Kidney (tissue), 14 donors: Measurements from ENCODE around the gene CCL5. TPM values are rescaled to one million over a fixed set of nuclear protein-coding genes. Genes with fewer than 3 reads are reported as not detected.

ENCODE experiments used
- DNase-seq, 5 donors: peaks; one replicate each; pipeline ENCODE4 v3.0.0-alpha.2; 2013 to 2020
- FAIRE-seq: peaks from 2 replicates; lab custom pipeline; 2012; peaks lifted over from hg19 to GRCh38; lab: Jason Lieb, UNC
- H3K27ac ChIP-seq, 2 donors: one replicate each; pipeline ENCODE4 v1.7.0; 2013; ENCODE audit warnings: low read depth in 2 of 2, low read length in 2 of 2, inconsistent platforms in 1 of 2
- H3K27me3 ChIP-seq: one replicate; pipeline ENCODE4 v1.7.1; 2013; ENCODE audit warnings: low read length, inconsistent platforms; ENCODE audit not compliant: control insufficient read depth, insufficient read depth
- H3K36me3 ChIP-seq, 3 donors: one replicate each; pipeline versions ENCODE4 v1.7.0 to v1.7.1; 2013; ENCODE audit warnings: low read length in 3 of 3, control low read depth in 1 of 3, inconsistent platforms in 1 of 3; ENCODE audit not compliant: insufficient read depth in 3 of 3, control insufficient read depth in 2 of 3
- H3K4me1 ChIP-seq, 3 donors: one replicate each; pipeline versions ENCODE4 v1.7.0 to v1.7.1; 2013; ENCODE audit warnings: low read length in 3 of 3, inconsistent platforms in 1 of 3, low read depth in 1 of 3; ENCODE audit not compliant: control insufficient read depth in 2 of 3, insufficient read depth in 2 of 3
- H3K4me3 ChIP-seq, 3 donors: one replicate each; pipeline versions ENCODE4 v1.7.0 to v1.8.1; 2013; ENCODE audit warnings: low read length in 3 of 3, control low read depth in 1 of 3, inconsistent platforms in 1 of 3
- H3K9ac ChIP-seq, 3 donors: one replicate each; pipeline versions ENCODE4 v1.7.0 to v1.7.1; 2013; ENCODE audit warnings: low read length in 3 of 3, control low read depth in 1 of 3, inconsistent platforms in 1 of 3
- H3K9me3 ChIP-seq, 3 donors: one replicate each; pipeline versions ENCODE4 v1.7.0 to v1.7.1; 2013; ENCODE audit warnings: low read length in 3 of 3, control low read depth in 1 of 3, inconsistent platforms in 1 of 3; ENCODE audit not compliant: control insufficient read depth in 2 of 3, insufficient read depth in 1 of 3
- CTCF ChIP-seq: IDR thresholded peaks from 3 replicates; pipeline ENCODE4 v1.5.1; 2012; ENCODE audit warnings: mild to moderate bottlenecking, moderate library complexity, borderline replicate concordance; ENCODE audit not compliant: insufficient read depth; ENCODE audit errors: extremely low read depth
- intact Hi-C: fragments of 100-400 bp; cut with DNase I; formaldehyde crosslinking; loops from one replicate; pipeline ENCODE4 v1.11.1; 2022
- polyA plus RNA-seq: library from polyadenylated mRNA; stranded (reverse); fragments of 350-450 nt; fragmentation: Illumina TruSeq; extraction: RNeasy Lipid Tissue Mini Kit (QIAGEN cat#74804); gene quantifications from one replicate; pipeline ENCODE4 v1.2.3, GENCODE V29; 2014; ENCODE audit warnings: low read depth, low replicate concordance; ENCODE audit not compliant: insufficient read depth
- total RNA-seq: library from RNA; stranded (reverse); fragmentation: NEBNext Ultra II Directional; extraction: Animal tissue kit (Norgen Biotek cat#: 25700); gene quantifications from one replicate; pipeline ENCODE4 v1.2.1, GENCODE V29; 2021
- donor health status: control.
- donor health status: control.
- donor health status: control.
- donor health status: control.
- donor health status: control.
- donor health status: DM: yes; HTN: yes; CAD: no.
- donor health status: Normal renal cell carcinoma (clear cell type).

Gene CCL5
- total and polyA plus RNA-seq, 2 donors from 2014 or later, result 4.2 to 10.3 TPM

GRCh38 chr17:35865412-35866340, 14.5 kb downstream of the CCL5 start:
- no peak for FAIRE-seq

GRCh38 chr17:35864853-35865252, 15.3 kb downstream of the CCL5 start:
- intact Hi-C loops, result no loop called here
- no peak for FAIRE-seq
- Histone ChIP-seq H3K27ac (no peak overlapping the region), H3K27me3 (no peaks in the 10 kb centered on the region), H3K4me3 (no peak overlapping the region), H3K4me1 (no peaks in the 10 kb centered on the region), H3K36me3 (peaks cover 0 to 3% (median 0%) of the 10 kb centered on the region in 3 donors), H3K9me3 (no peaks in the 10 kb centered on the region), H3K9ac (no peak overlapping the region)
- no peak for DNase-seq
- no peak for TF ChIP-seq CTCF

More at GRCh38 chr17:35865412-35866340, 14.5 kb downstream of the CCL5 start:
- Histone ChIP-seq H3K27me3 (no peaks in the 10 kb centered on the region), H3K27ac (no peak overlapping the region), H3K9ac (no peak overlapping the region), H3K4me3 (no peak overlapping the region), H3K4me1 (no peaks in the 10 kb centered on the region), H3K36me3 (peaks cover 0 to 3% (median 0%) of the 10 kb centered on the region in 3 donors), H3K9me3 (no peaks in the 10 kb centered on the region)
- no peak for TF ChIP-seq CTCF
- DNase-seq, result no peak
- intact Hi-C loops, result no loop called here

GRCh38 chr17:35856603-35857002, 23.6 kb downstream of the CCL5 start:
- FAIRE-seq (no peak), DNase-seq (no peak)
- no peak overlapping the region for H3K9ac ChIP-seq
- intact Hi-C loops, result no loop called here
- no peaks in the 10 kb centered on the region for H3K9me3 ChIP-seq
- H3K27ac ChIP-seq, result no peak overlapping the region
- TF ChIP-seq CTCF, result no peak
- no peaks in the 10 kb centered on the region for H3K27me3 ChIP-seq
- H3K36me3 ChIP-seq, result no peaks in the 10 kb centered on the region
- no peak overlapping the region for H3K4me3 ChIP-seq
- no peaks in the 10 kb centered on the region for H3K4me1 ChIP-seq
